Measurements from ENCODE around the gene MMEL1. TPM values are rescaled to one million over a fixed set of nuclear protein-coding genes. Genes with fewer than 3 reads are reported as not detected.

The MMEL1 gene
- total and polyA plus RNA-seq, 12 donors: 0.17 to 3.9 (median 0.67) TPM; not detected in 7

- intact Hi-C loops (cut with DNase I): loop anchor here in 5 of 10 donors (5.0 to 10.0 kb wide), 4 partner anchors 78 to 348 kb away; partner anchors contain the start of gene FAAP20 (in 3 of the 5)
- Histone ChIP-seq H3K36me3 (no peaks in the 10 kb centered on the region), H3K4me1 (peaks cover 36 to 67% (median 52%) of the 10 kb centered on the region in 9 donors), H3K4me3 (no peak overlapping the region), H3K27ac (no peak overlapping the region), H3K9me3 (no peaks in the 10 kb centered on the region), H3K27me3 (peaks cover 0 to 42% (median 23%) of the 10 kb centered on the region in 7 donors)
- 82 to 85% methylated on average over 11 of the region's 11 CpGs for WGBS, 2 donors
- no peak for DNase-seq
- no peak for ATAC-seq
- TF ChIP-seq CTCF (IDR thresholded peaks at IDR 0.05): no peak
These were observed 90.4 kb downstream of the MMEL1 start for GRCh38 chr1:2542246-2542915.

DNA sequence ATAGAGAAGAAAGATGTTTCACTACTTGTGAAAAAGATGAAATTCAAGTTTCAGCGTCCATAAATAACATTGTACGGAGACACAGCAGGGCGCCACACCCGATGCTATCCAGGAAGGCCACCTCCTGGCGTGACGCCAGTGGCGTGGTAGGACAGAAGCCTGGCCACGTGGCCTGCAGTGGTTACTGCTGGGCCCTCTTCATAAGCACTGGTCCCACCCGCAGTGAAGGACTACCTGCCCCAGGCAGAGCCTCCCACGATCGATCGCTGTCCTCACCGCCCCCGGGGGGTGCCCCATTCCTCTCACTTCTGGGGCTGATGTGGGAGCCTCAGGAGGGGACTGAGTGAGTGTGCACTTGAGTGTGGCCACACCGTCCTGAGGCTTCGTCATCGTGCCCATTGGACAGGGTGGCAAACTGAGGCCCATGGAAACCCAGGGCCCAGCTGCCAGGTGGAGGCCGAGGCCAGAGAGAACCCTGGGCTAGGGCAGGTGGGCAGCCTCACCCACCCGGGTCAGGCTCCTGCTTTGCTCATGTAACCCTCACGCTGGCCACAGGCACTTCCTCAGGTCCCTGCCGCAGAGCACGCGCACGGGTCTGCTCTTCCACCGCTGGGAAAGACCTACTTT lies 91.1 kb downstream of the MMEL1 start:
- Histone ChIP-seq H3K9me3 (no peaks in the 10 kb centered on the region), H3K36me3 (no peaks in the 10 kb centered on the region), H3K4me1 (peaks cover 30 to 61% (median 45%) of the 10 kb centered on the region in 9 donors), H3K27me3 (peaks cover 0 to 45% (median 25%) of the 10 kb centered on the region in 7 donors), H3K27ac (peak overlapping the region in 1 of 10 donors; percentile 7), H3K4me3 (no peak overlapping the region)
- 69 to 78% methylated on average over 25 of the region's 25 CpGs for whole genome bisulfite sequencing, 2 donors
- TF ChIP-seq CTCF (IDR thresholded peaks at IDR 0.05): no peak
- DNase-seq (peak in 1 of 2 donors; percentile 71), ATAC-seq (no peak)
- intact Hi-C loops (cut with DNase I): loop anchor here in 5 of 10 donors (5.0 to 10.0 kb wide), 4 partner anchors 77 to 347 kb away; partner anchors contain the start of gene FAAP20 (in 3 of the 5)

DNA sequence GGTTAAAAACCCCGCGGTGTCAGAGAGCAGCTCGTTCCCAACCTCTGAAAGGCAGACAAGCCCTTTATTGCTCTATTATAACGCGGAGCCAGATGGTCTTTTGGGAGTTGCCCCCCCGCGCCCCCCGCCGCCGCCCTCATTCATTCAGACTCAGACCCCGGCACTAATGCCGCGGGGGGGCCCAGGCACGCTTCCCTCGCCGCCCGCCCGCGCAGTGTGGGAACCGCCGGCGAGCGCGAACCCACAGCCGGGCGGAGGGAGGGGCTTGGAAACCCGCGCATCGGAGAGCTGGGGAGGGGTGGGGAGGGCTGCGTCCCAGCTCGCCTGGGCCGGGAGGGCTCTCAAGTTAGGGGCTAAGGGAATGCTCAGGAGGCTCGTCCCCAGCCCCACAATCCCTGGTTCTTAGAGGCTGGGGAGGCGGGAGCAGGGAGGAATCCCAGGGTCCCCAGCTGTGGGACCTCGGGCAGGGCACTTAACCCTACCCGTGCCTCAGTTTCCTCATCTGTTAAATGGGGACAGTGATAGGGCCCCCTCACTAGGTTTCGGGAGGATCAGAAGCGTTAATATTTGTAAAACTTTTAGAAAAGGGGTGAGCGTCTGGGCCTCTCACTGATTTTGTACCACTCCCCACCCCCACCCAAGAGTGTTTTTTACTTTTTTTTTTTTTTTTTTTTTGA lies 91.9 kb downstream of the MMEL1 start:
- Histone ChIP-seq H3K27me3 (peaks cover 0 to 51% (median 26%) of the 10 kb centered on the region in 7 donors), H3K4me3 (peak overlapping the region in 1 of 10 donors; percentile 1), H3K27ac (peak overlapping the region in 2 of 10 donors; percentile 7 to 39), H3K4me1 (peaks cover 24 to 53% (median 40%) of the 10 kb centered on the region in 9 donors), H3K9me3 (no peaks in the 10 kb centered on the region), H3K36me3 (no peaks in the 10 kb centered on the region)
- no peak for TF ChIP-seq CTCF (IDR thresholded peaks at IDR 0.05)
- no peak for ATAC-seq
- intact Hi-C loops (cut with DNase I): loop anchor here in 5 of 10 donors (5.0 to 10.0 kb wide), 4 partner anchors 76 to 346 kb away; partner anchors contain the start of gene FAAP20 (in 3 of the 5)
- 12 to 14% methylated on average over 39 of the region's 39 CpGs for WGBS, 2 donors
- no peak for DNase-seq

Other genes with a start within 250 kb of the MMEL1 start
- gene MORN1, start 241.5 kb downstream of the MMEL1 start, total RNA-seq: 1 to 10 TPM; 3.5 to 7.6 (median 5.7) TPM
- 1 to 10 TPM; 1.2 to 3.0 TPM for gene MORN1, start 241.5 kb downstream of the MMEL1 start, polyA plus RNA-seq
- gene RER1, start 241.2 kb downstream of the MMEL1 start, total RNA-seq: 100 to 1,000 TPM in 1 of 10 donors, 10 to 100 TPM in 9; 70.1 to 107 (median 84.1) TPM
- gene RER1, start 241.2 kb downstream of the MMEL1 start, polyA plus RNA-seq: 10 to 100 TPM; 55.5 to 77.0 TPM
- gene PEX10, start 220.5 kb downstream of the MMEL1 start, total RNA-seq: 10 to 100 TPM; 14.6 to 26.0 (median 18.6) TPM
- gene PEX10, start 220.5 kb downstream of the MMEL1 start, polyA plus RNA-seq: 10 to 100 TPM; 13.7 to 19.1 TPM
- under 1 TPM in 8 of 10 donors, not detected in 2; 0.06 to 0.51 (median 0.09) TPM for gene PLCH2, start 156.7 kb downstream of the MMEL1 start, total RNA-seq
- under 1 TPM; 0.12 to 0.22 TPM for gene PLCH2, start 156.7 kb downstream of the MMEL1 start, polyA plus RNA-seq
- 10 to 100 TPM; 29.8 to 56.4 (median 35.2) TPM for gene PANK4, start 106.4 kb downstream of the MMEL1 start, total RNA-seq
- 10 to 100 TPM; 26.1 to 35.6 TPM for gene PANK4, start 106.4 kb downstream of the MMEL1 start, polyA plus RNA-seq
- gene HES5, start 102.8 kb downstream of the MMEL1 start, total RNA-seq: 1 to 10 TPM in 6 of 10 donors, under 1 TPM in 3, not detected in 1; 0.51 to 3.1 (median 1.4) TPM
- 1 to 10 TPM; 1.0 to 1.1 TPM for gene HES5, start 102.8 kb downstream of the MMEL1 start, polyA plus RNA-seq
- gene TNFRSF14, start 76.6 kb downstream of the MMEL1 start, total RNA-seq: 10 to 100 TPM in 7 of 10 donors, 1 to 10 TPM in 3; 7.5 to 43.8 (median 13.0) TPM
- gene TNFRSF14, start 76.6 kb downstream of the MMEL1 start, polyA plus RNA-seq: 10 to 100 TPM; 19.3 to 59.6 TPM
- gene PRXL2B, start 46.2 kb downstream of the MMEL1 start, total RNA-seq: 10 to 100 TPM in 1 of 10 donors, 1 to 10 TPM in 9; 3.7 to 10.3 (median 5.3) TPM
- gene PRXL2B, start 46.2 kb downstream of the MMEL1 start, polyA plus RNA-seq: 10 to 100 TPM in 1 of 2 donors, 1 to 10 TPM in 1; 6.8 to 12.0 TPM
- gene TTC34, start 168.7 kb upstream of the MMEL1 start, total RNA-seq: under 1 TPM; 0.32 to 0.74 (median 0.42) TPM
- under 1 TPM; 0.03 to 0.73 TPM for gene TTC34, start 168.7 kb upstream of the MMEL1 start, polyA plus RNA-seq

Data from heart right ventricle (tissue), 16 donors.